Esophagus (tissue), 2 donors: Measurements from ENCODE around the gene ODAD3. TPM values are rescaled to one million over a fixed set of nuclear protein-coding genes. Genes with fewer than 3 reads are reported as not detected.
"Not testable (repeated sequence)": the region's sequence is repeated elsewhere in the genome, so short reads cannot be mapped to it uniquely, and the experiment has no call there.

ENCODE experiments used
- H3K27ac ChIP-seq, 2 donors: one replicate each; pipeline ENCODE4 v1.5.1; 2013; ENCODE audit warnings: low read depth in 2 of 2, mild to moderate bottlenecking in 2 of 2, inconsistent platforms in 1 of 2, low read length in 1 of 2, moderate library complexity in 1 of 2
- H3K27me3 ChIP-seq, 2 donors: one replicate each; pipeline ENCODE4 v1.6.1; 2013; ENCODE audit warnings: low read length in 2 of 2, control low read depth in 1 of 2, mild to moderate bottlenecking in 1 of 2; ENCODE audit not compliant: insufficient read depth in 2 of 2, control insufficient read depth in 1 of 2
- H3K36me3 ChIP-seq, 2 donors: one replicate each; pipeline ENCODE4 v1.6.1; 2013; ENCODE audit warnings: low read length in 1 of 2; ENCODE audit not compliant: control insufficient read depth in 2 of 2, insufficient read depth in 2 of 2
- H3K4me1 ChIP-seq, 2 donors: one replicate each; pipeline ENCODE4 v1.6.1; 2013; ENCODE audit warnings: low read length in 1 of 2; ENCODE audit not compliant: control insufficient read depth in 2 of 2, insufficient read depth in 2 of 2
- H3K4me3 ChIP-seq, 2 donors: one replicate each; pipeline ENCODE4 v1.5.1; 2013; ENCODE audit warnings: low read length in 2 of 2, mild to moderate bottlenecking in 2 of 2, low read depth in 1 of 2, moderate library complexity in 1 of 2
- H3K9me3 ChIP-seq, 2 donors: one replicate each; pipeline ENCODE4 v1.6.1; 2013; ENCODE audit warnings: mild to moderate bottlenecking in 2 of 2, low read depth in 1 of 2, low read length in 1 of 2, moderate library complexity in 1 of 2; ENCODE audit not compliant: control insufficient read depth in 2 of 2, insufficient read depth in 1 of 2
- WGBS, 2 donors: extraction: QIAGEN DNeasy Blood & Tissue Kit; methylation state at CpG; one replicate each; pipeline ENCODE4 v1.1.7; 2013; 5-methylcytosine and 5-hydroxymethylcytosine counted together
- polyA plus RNA-seq, 2 donors: library from polyadenylated mRNA; stranded (reverse); fragments of 200-250 nt; gene quantifications; one replicate each; pipeline ENCODE4 v1.2.3, GENCODE V29; 2013
- donor health status: healthy with polysubstance abuse.
- donor health status: Bipolar disorder and iron deficiency.

Gene ODAD3
- polyA plus RNA-seq, 2 donors: 0.06 to 0.20 TPM

DNA sequence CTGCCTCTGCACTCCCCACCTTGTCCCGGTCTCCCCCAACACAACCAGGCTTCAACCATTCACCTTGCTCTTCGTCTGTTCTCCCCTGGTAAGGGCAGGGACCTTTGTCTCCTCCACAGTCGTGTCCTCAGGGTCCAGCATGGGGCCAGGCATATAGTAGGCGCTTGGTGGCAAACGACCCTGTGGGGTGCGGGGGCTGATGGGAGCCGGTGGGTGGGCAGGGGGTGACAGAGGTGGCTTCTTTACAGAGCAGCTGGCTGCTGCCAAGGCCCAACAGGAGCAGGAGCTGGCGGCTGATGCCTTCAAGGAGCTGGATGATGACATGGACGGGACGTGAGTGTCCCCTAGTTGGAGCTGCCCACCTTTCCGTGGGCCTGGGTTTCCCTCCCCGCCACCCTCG, 10.2 kb upstream of the ODAD3 start:
- no peak overlapping the region for H3K27ac ChIP-seq
- H3K9me3 ChIP-seq: no peaks in the 10 kb centered on the region
- 90 to 93% methylated on average over 13 of the region's 13 CpGs for WGBS, 2 donors
- no peaks in the 10 kb centered on the region for H3K4me1 ChIP-seq
- H3K27me3 ChIP-seq: no peaks in the 10 kb centered on the region
- peaks cover 12 to 63% of the 10 kb centered on the region in 2 donors for H3K36me3 ChIP-seq
- no peak overlapping the region for H3K4me3 ChIP-seq

DNA sequence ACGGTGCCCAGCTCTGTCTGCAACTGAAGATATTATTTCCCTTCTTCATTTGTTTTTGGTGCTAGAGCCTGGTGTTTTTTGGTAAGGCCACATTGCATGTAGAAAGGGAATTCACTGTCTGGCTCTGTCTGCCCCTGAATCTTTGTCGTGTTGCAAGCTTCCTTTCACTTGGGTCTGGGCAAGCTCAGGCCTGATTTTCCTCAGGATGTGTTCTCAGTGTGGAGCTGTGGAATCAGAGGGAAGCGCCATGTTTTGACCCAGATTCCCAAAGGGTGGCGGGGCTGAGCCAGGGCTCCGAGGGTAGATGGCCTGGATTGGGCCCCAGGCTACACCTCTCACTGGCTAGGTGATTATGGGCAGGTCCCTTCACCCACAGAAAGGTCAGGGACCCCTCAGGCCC, 9.1 kb upstream of the ODAD3 start:
- Histone ChIP-seq H3K4me3 (no peak overlapping the region), H3K27me3 (no peaks in the 10 kb centered on the region), H3K27ac (no peak overlapping the region), H3K9me3 (no peaks in the 10 kb centered on the region), H3K4me1 (no peaks in the 10 kb centered on the region), H3K36me3 (peaks cover 12 to 59% of the 10 kb centered on the region in 2 donors)
- 52 to 62% methylated on average over 5 of the region's 5 CpGs for WGBS, 2 donors

DNA sequence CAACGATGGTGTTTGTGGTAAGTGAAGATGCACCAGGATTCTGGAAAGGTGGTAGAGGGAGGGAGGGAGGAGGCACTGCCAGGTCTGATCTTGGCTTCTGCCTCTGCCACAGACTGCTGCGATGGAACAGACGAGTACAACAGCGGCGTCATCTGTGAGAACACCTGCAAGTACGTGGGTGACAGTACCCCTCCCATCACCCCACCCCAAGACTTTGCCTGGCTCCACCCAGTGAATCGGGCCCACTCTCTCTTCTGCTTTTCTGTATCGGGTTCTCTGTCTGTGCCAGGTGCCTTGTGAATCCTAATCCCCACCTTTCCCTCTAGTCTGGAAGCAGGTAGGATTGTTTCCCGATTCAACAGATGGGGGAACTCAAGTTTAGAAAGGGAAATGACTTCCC, 3.0 kb upstream of the ODAD3 start:
- no peaks in the 10 kb centered on the region for H3K27me3 ChIP-seq
- H3K27ac ChIP-seq: no peak overlapping the region
- H3K9me3 ChIP-seq: no peaks in the 10 kb centered on the region
- 92 to 93% methylated on average over 9 of the region's 9 CpGs for WGBS, 2 donors
- peaks cover 8 to 13% of the 10 kb centered on the region in 2 donors for H3K4me1 ChIP-seq
- H3K36me3 ChIP-seq: peaks cover 0 to 31% of the 10 kb centered on the region in 2 donors
- H3K4me3 ChIP-seq: no peak overlapping the region

DNA sequence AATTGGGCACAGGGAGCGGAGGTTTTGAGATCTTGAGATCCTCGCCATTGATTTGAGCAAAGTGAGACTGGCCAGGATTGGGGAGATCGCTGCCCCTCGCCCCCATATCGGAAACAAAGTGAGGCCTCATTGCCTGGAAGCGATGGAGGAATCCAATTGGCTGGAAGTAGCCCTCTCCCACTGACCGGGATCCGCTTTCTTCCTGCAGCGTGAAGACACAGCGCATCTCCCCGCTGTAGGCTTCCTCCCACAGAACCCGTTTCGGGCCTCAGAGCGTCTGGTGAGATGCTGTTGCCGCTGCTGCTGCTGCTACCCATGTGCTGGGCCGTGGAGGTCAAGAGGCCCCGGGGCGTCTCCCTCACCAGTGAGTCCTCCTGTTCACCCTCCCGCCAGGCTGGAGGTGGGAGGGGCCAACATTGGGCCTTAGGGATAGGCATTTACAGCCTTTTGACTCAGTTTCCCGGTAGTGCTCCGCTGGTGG, 952 bp upstream of the ODAD3 start:
- H3K36me3 ChIP-seq: peaks cover 0 to 15% of the 10 kb centered on the region in 2 donors
- no peaks in the 10 kb centered on the region for H3K27me3 ChIP-seq
- no peaks in the 10 kb centered on the region for H3K9me3 ChIP-seq
- peak overlapping the region; percentile 60 to 78 for H3K4me3 ChIP-seq
- peaks cover 8 to 13% of the 10 kb centered on the region in 2 donors for H3K4me1 ChIP-seq
- H3K27ac ChIP-seq: peak overlapping the region; percentile 46 to 90
- 5% methylated on average over 21 of the region's 21 CpGs for WGBS, 2 donors

DNA sequence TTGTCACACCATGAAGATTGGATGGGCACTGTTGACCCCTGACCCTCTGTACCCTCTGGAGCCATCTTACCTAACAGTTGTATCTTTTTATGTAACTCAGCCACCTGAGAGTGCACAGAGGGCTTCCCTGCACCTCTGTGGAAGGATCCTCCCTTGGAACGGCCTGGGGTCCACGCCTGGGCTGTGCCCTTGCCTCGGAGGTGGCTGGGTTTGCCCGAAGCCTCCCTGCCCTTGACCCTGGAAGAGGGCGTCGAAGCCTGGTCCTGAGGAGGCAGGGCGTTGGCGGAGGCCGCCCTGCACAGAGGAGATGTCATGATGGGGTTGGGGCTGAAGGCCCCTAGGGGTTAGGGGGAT, 241 bp downstream of the ODAD3 start:
- Histone ChIP-seq H3K27ac (peak overlapping the region; percentile 60 to 80), H3K4me1 (peaks cover 8 to 13% of the 10 kb centered on the region in 2 donors), H3K9me3 (no peaks in the 10 kb centered on the region), H3K36me3 (peaks cover 0 to 13% of the 10 kb centered on the region in 2 donors), H3K27me3 (no peaks in the 10 kb centered on the region), H3K4me3 (peak overlapping the region; percentile 60 to 78)
- 4 to 5% methylated on average over 9 of the region's 9 CpGs for WGBS, 2 donors

DNA sequence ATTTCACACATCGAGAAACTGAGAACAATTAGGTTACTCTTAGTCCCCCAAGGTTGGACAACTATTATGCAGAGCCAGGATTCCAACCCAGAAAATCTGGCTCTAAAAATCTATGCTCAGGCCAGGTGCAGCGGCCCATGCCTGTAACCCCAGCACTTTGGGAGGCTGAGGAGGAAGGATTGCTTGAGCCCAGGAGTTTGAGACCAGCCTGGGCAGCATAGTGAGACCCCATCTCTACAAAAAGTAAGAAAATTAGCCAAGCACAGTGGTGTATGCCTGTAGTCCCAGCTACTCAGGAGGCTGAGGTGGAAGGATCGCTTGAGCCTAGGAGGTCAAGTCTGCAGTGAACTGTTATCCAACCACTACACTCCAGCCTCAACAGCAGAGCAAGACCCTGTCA, 1.4 kb downstream of the ODAD3 start:
- H3K9me3 ChIP-seq, H3K36me3 ChIP-seq, H3K4me3 ChIP-seq, H3K27ac ChIP-seq, H3K27me3 ChIP-seq: not testable (repeated sequence)
- 96 to 97% methylated on average over 3 of the region's 3 CpGs for WGBS, 2 donors
- peaks cover 8 to 13% of the 10 kb centered on the region in 2 donors for H3K4me1 ChIP-seq

DNA sequence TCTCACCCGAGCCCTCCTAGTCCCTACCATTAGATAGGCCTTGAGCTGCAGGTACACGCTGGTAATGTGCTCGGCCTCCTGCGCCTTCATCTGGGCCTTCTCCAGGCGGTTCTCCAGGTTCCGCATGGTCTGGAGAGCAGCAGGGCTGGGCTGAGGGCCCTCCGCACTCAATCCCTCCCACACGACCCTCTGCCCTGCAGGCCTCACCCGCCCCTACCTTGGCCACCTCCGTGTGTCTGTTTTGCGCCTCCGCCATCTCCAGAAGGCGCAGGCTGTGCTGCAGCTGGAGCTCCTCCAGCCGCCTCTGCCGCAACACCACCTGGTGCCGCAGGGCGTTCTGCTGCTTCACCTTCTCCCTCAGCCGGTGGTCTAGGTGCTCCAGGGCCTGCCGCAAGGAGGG, 8.3 kb downstream of the ODAD3 start:
- no peaks in the 10 kb centered on the region for H3K9me3 ChIP-seq
- no peak overlapping the region for H3K4me3 ChIP-seq
- no peak overlapping the region for H3K27ac ChIP-seq
- H3K27me3 ChIP-seq: no peaks in the 10 kb centered on the region
- no peaks in the 10 kb centered on the region for H3K36me3 ChIP-seq
- 90 to 91% methylated on average over 16 to 19 of the region's 19 CpGs for WGBS, 2 donors
- H3K4me1 ChIP-seq: peaks cover 6 to 10% of the 10 kb centered on the region in 2 donors

DNA sequence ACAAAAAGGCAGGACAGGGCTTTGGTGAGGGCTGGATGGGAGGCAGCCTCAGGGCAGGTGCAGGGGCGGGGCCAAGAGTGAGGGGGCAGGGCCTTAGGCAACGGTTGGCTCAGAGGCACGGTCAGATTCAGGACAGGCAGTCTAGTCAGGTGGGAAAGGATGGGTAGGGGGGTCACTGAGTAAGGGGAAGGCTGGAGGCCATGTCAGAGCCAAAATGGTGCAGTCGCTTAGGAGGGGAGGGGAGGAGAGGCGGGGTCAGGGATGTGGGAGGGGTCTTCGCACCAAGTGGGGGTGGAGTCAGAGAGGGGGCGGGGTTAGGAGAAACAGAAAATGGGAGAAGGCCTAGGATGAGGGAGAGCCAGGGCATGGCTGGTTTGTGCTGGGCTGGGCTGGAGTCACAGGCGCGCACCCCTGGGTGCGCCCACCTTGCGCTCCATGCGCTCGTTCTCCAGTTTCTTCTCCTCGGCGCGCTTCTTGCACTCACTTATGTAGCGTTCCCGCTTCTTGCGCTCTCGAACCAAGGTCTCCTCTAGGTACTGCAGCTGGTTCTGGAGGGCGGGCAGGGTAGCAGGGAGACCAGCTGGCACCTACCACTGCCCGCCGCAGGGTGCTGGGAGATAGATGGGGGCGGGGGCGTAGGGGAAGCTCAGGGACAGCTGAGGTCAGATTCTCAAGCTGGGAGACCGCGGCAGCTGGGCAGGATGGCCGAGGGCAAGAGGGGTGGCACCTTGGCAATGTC, 9.0 kb downstream of the ODAD3 start:
- Histone ChIP-seq H3K27me3 (no peaks in the 10 kb centered on the region), H3K27ac (no peak overlapping the region), H3K36me3 (no peaks in the 10 kb centered on the region), H3K4me3 (no peak overlapping the region), H3K9me3 (no peaks in the 10 kb centered on the region), H3K4me1 (peaks cover 6 to 10% of the 10 kb centered on the region in 2 donors)
- 87 to 92% methylated on average over 27 to 28 of the region's 28 CpGs for WGBS, 2 donors

DNA sequence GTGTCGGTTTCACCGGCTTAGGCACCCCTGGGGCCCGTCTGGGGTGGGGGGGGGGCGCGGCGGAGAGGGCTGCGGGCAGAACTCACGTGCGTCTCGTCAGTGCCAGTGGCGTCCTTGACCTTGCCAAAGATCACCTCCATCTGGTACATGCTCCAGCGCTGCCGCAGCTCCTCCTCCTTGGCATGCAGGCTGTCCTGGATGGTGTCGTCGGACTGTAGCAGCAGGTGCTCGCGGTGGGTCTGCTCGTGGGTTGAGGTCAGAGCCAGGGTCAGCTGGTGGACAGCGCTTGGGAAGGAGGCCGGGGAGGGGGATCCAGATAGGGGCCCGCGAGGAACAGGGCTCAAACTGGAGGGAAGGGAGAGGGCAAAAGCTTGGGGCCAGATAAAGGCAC, 11.1 kb downstream of the ODAD3 start:
- Histone ChIP-seq H3K4me1 (peaks cover 8 to 16% of the 10 kb centered on the region in 2 donors), H3K4me3 (no peak overlapping the region), H3K27ac (no peak overlapping the region), H3K36me3 (no peaks in the 10 kb centered on the region), H3K9me3 (peaks cover 0 to 2% of the 10 kb centered on the region in 2 donors), H3K27me3 (no peaks in the 10 kb centered on the region)
- 12 to 13% methylated on average over 17 to 22 of the region's 22 CpGs for WGBS, 2 donors
